CD4-positive, alpha-beta T cell treated with Interferon gamma for 1 hour (primary cell): ENCODE data around the gene MTA3.
"Not testable (repeated sequence)": the region's sequence is repeated elsewhere in the genome, so short reads cannot be mapped to it uniquely, and the experiment has no call there.

ENCODE experiments used
- DNase-seq: peaks from one replicate; pipeline ENCODE4 v3.0.0-alpha.2; 2020

Gene MTA3

GRCh38 chr2:42567806-42568400, 529 bp upstream of the MTA3 start:
- DNase-seq, result peak; percentile 15

DNA sequence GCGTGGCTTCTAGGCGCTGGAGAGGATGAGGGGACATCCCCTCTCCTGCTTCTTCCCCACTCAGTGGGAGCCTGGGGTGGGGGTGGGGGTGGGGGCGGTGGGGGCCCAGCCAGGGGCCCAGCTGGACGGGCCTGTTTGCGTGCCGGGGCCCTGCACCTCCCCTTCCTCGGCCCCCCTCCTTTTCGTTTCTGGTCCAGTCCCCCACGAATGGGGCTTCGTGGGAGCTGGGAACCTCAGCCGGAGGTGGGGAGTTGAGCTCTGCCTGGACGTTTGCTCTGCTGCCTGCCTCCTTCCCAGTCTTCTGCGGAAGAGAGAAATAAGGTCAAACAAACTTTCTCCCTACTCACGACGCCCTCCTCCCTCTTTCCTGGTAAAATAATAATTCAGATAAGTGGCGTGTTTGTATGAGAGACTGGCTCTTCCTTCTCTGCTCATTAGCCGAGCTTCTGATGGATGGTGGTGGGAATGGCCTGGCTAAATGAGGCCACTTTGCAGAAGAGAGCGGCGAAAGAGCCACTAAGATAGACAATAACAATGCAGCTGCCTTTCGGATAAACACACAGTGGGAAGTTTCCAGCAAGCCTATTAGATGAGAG, 782 bp downstream of the MTA3 start:
- DNase-seq, result no peak

- DNase-seq, result no peak
These were observed 1.5 kb downstream of the MTA3 start for GRCh38 chr2:42569883-42570282.

DNA sequence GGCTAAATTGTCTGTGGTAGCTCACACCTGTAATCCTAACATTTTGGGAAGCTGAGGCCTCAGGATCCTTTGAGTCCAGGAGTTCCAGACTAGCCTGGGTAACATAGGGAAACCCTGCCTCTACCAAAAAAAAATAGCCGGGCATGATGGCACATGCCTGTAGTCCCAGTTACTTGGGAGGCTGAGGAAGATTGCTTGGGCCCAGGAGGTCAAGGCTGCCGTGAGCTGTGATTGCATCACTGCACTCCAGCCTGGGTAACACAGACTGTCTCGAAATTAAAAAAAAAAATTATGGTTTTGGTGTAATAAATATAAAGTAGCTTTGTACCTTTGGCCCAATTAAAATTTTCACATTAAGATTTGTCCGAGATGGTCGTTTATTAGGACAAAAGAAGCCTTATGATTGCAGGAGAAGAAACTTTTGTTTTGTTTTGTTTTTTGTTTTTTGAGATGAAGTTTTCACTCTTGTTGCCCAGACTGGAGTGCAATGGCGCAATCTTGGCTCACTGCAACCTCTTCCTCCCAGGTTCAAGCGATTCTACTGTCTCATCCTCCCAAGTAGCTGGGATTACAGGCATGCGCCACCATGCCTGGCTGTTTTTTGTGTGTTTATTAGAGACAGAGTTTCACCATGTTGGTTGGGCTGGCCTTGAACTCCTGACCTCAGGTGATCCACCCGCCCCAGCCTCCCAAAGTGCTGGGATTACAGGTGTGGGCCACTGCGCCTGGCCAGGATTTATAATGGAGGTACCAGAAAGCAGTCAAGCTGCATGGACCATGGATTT, 4.1 kb downstream of the MTA3 start:
- no peak for DNase-seq

DNA sequence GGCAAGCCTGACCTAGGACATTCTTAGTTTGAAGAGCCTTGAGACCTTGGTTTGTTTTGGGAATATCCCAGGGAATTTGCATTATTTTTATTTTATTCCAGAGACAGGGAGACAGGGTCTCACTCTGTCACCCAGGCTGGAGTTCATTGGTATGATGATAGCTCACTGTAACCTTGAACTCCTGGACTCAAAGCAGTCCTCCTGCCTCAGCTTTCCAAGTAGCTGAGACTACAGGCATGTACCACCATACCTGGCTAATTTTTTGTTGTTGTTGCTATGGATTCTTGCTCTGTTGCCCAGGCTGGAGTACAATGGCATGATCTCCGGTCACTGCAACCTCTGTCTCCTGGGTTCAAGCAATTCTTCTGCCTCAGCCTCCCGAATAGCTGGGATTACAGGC, 4.8 kb downstream of the MTA3 start:
- no peak for DNase-seq

DNA sequence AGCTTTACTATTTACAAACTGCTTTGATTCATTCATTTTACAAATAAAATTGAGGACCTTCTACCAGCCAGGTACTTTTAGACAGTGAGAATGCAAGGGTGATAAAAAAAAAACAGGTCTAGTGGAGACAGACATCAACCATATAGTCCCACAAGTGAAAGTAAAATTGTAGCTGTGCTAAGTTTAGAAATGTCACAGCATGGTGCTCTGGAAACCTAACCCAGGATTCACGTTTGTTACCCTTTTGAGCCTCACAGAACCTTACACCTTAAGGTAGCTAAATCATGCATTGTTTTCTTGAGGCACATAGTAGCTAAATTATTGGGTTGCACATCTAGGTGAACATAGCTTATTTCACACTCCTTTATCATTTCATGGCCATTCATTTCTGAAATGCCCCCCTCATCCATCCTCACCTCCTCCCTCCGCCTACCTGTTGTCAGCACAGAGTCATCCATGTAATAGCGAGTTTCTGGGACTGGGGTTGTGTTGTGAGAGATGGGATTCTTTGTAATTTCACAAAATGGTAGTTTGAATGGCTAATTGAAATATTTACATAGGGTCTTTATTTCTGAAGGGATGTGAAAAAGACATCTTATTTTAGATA, 7.1 kb downstream of the MTA3 start:
- DNase-seq, result no peak

GRCh38 chr2:42578621-42579020, 10.2 kb downstream of the MTA3 start:
- DNase-seq, result no peak

GRCh38 chr2:42581257-42581656, 12.8 kb downstream of the MTA3 start:
- no peak for DNase-seq

GRCh38 chr2:42584628-42585027, 16.2 kb downstream of the MTA3 start:
- not testable (repeated sequence) for DNase-seq

DNA sequence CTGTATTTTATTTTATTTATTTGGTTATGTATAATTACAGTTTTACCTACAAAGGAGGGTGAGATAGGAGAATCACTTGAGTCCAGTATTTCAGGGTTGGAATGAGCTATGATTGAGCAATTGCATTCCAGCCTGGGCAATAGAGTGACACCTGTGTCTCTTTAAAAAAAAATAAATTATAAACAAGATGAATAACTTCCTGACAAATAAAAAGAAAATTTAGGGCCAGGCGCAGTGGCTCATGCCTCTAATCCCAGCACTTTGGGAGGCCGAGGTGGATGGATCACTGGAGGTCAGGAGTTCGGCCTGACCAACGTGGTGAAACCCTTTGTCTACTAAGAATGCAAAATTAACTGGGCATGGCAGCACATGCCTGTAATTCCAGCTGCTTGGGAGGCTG, 17.3 kb downstream of the MTA3 start:
- DNase-seq, result no peak

DNA sequence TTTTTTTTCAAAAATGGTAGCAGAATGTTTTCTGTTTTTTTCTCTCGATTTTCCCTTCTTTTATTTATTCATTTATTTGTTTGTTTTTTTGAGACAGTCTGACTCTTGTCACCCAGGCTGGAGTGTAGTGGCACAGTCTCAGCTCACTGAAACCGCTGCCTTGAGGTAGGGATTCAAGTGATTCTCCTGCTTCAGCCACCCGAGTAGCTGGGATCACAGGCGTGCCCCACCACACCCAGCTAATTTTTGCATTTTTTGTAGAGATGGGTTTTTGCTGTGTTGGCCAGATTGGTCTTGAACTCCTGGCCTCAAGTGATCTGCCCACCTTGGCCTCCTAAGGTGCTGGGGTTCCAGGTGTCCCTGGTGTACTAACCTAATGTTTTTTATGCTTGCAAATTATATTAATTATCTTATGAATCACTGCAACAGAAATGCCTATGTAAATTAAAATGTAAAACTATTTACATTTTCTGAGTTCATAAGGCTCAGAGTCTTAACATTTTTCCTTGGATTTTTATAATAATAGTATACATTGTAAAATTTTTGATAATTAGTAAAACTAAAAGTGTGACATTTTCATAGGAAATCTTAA, 19.2 kb downstream of the MTA3 start:
- no peak for DNase-seq

- DNase-seq, result no peak
These were observed 19.7 kb downstream of the MTA3 start for GRCh38 chr2:42588121-42588520.

GRCh38 chr2:42590176-42590575, 21.7 kb downstream of the MTA3 start:
- DNase-seq, result no peak

GRCh38 chr2:42593282-42593681, 24.9 kb downstream of the MTA3 start:
- DNase-seq, result no peak

- no peak for DNase-seq
These were observed 30.2 kb downstream of the MTA3 start for GRCh38 chr2:42598656-42599055.

GRCh38 chr2:42601076-42601475, 32.6 kb downstream of the MTA3 start:
- no peak for DNase-seq

DNA sequence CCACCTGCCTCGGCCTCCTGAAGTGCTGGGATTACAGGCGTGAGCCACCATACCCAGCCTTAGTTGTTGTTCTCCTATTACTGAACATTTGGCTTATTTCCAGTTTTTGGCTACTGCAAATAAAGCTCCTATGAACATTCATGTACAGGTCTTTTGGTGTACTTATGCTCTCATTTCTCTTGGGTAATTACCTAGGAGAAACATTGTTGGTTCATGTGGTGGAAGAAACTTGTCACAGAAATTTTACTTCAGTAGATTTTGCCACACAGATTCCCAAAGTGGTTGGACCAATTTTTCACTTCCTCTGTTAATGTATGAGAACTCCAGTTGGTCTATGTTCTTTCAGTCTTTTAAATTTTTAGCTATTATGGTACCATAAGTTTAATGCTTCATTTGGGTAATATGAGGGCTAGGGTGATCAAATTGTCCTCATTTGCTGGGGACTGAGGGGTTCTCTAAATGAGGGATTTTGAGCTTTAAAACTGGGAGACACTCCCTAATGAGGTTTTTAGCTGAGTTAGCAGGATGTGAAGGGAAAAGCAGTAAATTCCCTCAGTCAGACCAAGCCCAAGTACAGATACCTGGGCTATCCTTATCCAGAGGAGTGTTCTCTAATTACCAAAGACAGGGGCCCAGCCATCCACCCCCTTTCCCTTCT, 33.9 kb downstream of the MTA3 start:
- no peak for DNase-seq

GRCh38 chr2:42602876-42603219, 34.4 kb downstream of the MTA3 start:
- no peak for DNase-seq

DNA sequence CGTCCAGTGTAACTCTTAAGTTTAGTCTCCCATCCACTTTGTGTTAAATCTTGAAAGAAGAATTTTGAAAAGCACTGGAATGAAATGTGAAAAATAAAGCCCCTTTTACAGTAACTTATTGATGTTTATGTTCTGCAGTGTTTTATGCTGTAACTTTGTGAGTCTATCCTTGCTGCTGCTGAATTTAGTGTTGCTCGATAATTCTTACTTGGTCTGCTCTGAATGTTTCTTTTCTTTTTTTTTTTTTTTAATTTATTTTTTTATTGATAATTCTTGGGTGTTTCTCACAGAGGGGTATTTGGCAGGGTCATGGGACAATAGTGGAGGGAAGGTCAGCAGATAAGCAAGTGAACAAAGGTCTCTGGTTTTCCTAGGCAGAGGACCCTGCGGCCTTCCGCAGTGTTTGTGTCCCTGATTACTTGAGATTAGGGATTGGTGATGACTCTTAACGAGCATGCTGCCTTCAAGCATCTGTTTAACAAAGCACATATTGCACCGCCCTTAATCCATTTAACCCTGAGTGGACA, 36.0 kb downstream of the MTA3 start:
- not testable (repeated sequence) for DNase-seq

- not testable (repeated sequence) for DNase-seq
These were observed 37.7 kb downstream of the MTA3 start for GRCh38 chr2:42606166-42606565.

- no peak for DNase-seq
These were observed 38.7 kb downstream of the MTA3 start for GRCh38 chr2:42607101-42607637.

GRCh38 chr2:42613281-42614064, 45.0 kb downstream of the MTA3 start:
- no peak for DNase-seq
